Left hindlimb (tissue), 1 donor: Measurements from ENCODE around the gene PPP2R2B.
"Not testable (repeated sequence)": the region's sequence is repeated elsewhere in the genome, so short reads cannot be mapped to it uniquely, and the experiment has no call there.

ENCODE experiments used
- DNase-seq: peaks from one replicate; pipeline ENCODE4 v3.0.0-alpha.2; 2018

PPP2R2B gene

GRCh38 chr5:146589028-146589345, 289.6 kb downstream of the PPP2R2B start:
- no peak for DNase-seq

GRCh38 chr5:146588331-146589027, 290.1 kb downstream of the PPP2R2B start:
- DNase-seq = no peak

GRCh38 chr5:146586752-146587151, 291.8 kb downstream of the PPP2R2B start:
- no peak for DNase-seq

- no peak for DNase-seq
Observed at GRCh38 chr5:146584750-146585149, 293.8 kb downstream of the PPP2R2B start.

DNA sequence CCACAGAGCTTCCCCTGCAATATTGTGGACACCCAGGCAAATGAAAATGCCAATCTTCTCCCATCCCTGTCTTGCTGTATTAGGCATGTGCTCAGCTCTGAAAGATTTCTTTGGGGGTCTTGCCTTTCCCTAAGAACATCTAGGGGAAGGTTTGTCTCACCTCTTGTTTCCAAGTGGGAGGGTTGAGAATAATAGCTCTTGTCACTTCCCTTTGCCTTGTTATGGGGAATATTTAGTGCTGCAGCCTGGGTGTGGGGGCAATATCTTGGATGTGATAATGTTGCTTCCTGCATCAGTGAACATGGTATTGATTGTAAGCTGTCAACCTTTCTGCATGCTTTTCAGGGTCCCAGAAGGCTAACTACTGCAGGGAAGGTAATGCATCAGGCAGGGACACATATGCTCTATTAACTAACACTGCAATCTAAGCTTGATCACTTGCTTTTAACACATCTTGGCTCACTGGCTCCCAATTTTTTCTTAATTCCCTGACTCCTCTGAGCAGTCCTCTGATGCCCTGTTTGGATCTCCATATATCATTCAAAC, 296.4 kb downstream of the PPP2R2B start:
- no peak for DNase-seq

DNA sequence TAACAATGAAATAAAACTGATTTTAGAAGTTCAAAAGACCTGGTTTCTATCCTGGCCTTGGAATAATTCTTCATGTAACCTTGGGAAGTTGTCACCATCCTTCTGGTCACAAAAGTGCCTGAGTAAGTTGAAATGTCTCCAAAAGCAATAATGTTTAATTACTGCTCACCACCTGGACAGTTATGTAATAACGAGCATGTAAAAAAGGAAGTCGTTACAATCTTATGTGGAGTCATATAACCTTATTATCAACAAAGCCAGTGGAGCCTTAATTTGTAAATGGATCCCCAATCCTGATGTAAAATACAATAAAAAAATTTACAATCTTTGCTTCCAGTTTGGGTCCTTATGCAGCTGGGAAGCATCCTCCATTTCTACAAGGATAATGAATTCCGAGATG, 298.3 kb downstream of the PPP2R2B start:
- DNase-seq = no peak

DNA sequence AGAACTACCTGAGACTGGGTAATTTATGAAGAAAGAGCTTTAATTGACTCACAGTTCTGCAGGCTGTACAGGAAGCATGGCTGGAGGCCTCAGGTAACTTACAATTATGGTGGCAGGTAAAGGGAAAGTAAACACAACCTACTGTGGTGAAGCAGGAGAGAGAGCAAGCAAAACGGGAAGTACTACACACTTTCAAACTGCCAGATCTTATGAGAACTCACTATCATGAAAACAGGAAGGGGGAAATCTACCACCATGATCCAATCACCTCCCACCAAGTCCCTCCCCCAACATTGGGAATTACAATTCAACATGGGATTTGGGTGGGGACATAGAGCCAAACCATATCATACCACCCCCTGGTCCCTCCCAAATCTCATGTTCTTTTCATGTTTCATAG, 303.8 kb downstream of the PPP2R2B start:
- DNase-seq = no peak

- DNase-seq = no peak
Observed at GRCh38 chr5:146568161-146568560, 310.4 kb downstream of the PPP2R2B start.

DNA sequence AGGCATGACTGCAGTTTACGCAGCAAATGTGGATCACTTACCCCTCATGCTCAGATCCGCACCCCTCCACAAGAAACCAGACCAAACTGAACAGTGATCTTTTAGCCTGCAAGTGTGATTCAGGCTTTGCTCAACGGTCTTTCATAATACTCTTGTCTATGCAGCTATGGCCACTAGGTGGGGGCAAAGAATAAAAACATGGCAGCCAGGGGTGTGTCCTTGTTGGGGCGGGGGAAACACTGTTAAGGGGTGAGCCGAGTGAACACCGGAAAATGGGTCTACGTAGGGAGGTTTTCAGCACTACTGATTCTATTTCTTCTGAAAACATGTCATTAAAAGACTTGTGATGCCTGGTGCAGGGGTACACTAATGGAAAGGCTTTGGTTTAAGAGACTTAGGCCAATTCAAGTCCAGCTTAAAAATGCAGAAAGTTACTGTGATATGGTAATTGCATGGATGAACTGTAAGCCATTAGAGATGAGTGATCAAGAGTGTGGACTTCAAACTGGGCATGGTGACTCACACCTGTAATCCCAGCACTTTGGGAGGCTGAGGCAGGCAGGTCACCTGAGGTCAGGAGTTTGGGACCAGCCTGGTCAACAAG, 312.7 kb downstream of the PPP2R2B start:
- DNase-seq = no peak

DNA sequence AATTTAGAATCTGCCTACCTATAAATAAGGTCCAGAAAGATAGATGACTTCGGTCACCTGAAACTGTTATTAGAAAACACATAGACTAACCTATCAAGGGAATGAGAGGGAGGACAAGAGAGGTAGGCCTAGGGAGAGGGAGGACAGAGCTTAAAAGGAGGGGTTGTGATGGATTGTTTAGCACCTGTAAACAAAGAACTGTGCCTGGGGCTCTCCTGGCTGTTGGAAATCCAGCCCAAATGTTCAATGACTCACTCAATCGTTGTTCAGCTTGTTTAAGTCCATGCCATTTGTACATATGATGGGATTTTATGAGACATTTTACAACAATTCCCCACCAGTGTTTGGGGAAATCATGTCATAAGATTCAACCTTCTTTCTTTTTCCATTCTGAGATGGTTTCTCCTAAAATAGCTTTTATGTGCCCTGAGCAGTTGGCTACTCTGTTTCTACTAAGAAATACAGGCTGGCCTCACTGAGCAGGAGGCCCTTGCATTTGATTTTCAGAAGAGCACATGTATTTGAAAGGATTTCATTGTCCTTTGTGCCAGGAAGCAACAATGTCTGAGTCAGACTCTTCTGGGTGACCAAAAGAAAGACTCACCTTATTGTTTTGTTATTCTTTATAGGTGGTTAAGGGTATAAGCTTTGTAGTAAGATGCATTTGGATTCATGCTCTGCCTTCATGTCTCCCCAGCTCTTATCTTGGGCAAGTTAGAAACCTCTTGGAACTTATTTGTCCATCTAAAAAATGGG, 314.4 kb downstream of the PPP2R2B start:
- DNase-seq = no peak

GRCh38 chr5:146562461-146562860, 316.1 kb downstream of the PPP2R2B start:
- no peak for DNase-seq

DNA sequence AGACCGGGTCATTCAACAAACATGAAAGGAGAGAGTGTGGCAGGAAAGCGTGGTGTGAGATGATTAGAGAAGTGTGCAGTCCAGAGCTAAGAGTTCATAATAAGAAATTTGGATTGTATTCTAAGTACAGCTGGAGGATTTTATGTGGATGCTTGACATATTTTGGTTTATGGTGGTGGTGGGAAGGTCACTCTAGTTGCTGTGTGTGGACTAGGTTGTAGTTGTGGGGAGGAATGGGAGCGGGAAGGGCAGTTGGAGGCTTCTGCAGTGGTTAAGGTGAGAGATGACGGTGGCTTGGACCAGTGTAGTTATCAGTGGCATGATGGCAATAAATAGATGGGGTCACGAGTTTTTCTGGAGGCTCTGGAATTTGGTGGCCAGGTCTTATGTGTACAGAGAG, 316.8 kb downstream of the PPP2R2B start:
- DNase-seq = no peak

DNA sequence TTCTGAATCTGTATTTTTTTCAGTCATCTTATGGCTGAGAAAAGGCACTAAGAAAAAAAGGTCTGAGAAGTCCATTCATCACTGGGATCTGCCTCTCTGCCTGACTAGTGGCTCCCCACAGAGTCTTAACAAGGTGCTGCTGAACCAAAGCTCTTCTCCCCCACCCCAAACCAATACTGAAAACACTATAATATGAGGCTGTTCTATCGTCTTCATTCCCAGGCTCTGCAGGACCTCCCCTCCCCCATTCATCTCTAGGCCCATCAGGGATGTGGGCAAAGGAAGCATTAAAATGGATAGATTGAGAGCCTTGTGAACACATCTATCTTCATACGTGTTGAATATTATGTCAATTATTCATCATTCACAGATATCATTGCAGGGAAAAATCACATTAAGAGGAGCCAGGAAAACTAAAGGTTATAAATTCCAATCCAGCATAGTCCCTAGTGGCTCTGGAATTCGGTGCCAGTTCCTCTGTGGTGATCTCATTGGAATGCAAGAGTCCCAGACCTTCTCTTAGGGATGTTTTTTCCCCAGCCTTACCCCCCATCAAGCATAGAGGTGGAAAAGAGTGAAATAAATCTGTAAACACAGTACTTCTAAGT, 318.2 kb downstream of the PPP2R2B start:
- DNase-seq = no peak

GRCh38 chr5:146556884-146557283, 321.7 kb downstream of the PPP2R2B start:
- DNase-seq = not testable (repeated sequence)

- DNase-seq = no peak
Observed at GRCh38 chr5:146553446-146553845, 325.1 kb downstream of the PPP2R2B start.

- no peak for DNase-seq
Observed at GRCh38 chr5:146549615-146550014, 328.9 kb downstream of the PPP2R2B start.

DNA sequence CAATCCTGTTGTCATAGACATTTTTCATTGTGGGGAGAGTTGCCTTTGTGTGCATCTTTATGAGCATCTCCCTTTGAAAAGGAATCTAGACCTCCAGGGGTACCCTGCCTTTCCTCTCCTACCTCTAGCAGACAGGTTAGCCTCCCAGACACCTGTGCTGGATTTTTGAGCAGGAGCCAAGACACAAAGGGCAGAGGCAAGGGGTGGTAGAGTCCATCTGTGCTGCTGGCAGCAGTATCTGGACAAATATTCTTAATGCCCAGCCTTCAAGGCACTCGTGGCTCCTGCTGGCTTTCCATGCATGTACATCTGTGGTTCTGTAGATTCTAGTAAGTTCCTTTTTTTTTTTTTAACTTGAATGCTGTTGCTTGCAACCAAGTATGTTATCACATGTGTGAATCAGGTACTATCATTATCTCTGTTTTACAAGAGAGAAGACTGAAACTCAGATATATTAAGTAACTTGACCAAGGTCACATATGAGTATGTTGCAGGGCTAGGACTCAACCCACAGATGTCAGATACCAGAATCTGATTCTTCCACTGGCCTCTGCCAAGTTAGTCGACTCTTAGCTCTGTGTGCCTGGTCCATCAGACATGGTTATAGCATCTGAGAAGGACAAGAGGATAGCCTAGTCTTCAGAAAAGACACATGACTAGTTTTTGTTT, 329.6 kb downstream of the PPP2R2B start:
- no peak for DNase-seq

DNA sequence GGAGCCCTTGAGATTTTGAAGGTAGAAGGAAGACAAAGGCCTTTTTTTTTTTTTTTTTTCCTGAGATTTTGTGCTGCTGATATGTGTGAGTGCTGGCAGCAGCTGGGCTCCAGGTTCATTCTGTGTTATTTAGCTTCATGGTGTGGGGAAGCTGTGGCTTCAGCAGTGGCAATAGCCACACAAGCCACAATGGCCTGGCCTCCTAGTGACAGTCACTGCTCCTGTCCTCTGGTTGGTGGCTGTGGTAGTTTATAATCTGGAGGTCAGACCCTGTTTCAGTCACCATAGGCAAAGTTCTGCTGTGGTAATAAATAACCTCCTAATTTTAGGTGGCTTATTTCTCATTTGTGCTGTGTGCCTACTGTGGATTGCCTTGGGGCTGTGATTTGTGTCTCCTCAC, 334.3 kb downstream of the PPP2R2B start:
- DNase-seq = no peak

DNA sequence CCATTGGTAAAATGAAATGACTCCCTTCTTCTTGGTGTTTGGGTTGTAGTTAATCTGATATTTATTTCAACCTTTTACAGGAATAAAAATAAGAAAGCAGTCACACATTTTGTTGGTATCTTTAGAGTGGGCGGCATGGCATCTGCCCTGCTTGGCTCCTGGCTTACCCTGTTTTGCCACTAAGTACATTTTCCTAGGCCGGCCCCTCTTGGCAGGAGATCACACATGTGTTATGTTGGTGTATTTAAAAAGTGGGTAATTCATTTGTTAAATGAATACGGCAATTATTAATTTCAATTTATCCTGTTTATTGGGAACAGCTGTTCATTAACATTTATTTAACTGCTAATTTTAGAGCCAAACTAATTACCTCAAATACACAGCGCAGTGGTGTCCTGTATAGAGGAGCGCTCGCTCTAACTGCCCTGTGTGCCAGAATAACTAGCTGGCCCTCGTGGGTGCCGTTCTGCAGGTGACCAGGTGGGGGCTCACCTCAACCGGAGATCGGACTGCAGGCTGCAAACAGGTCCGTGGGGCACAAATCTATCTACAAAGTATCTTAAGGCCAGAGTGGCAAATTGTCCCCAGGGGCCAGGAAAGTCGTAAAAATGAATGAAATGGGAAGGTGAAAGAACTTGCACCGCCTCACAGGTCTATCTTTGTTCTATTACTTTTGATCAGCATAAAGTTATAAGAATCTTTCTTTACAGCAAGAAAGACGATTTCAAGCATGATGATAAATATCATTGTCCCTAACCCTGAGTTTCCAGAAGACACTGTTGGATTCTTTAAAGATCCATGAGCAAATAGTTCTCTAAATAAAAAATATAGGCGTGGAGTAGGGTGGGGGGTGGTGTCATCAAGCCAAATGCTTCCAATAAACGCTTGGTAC, 336.4 kb downstream of the PPP2R2B start:
- DNase-seq = peak; percentile 69

- DNase-seq = no peak
Observed at GRCh38 chr5:146540414-146540813, 338.1 kb downstream of the PPP2R2B start.

- DNase-seq = no peak
Observed at GRCh38 chr5:146539973-146540372, 338.6 kb downstream of the PPP2R2B start.

GRCh38 chr5:146538432-146538831, 340.1 kb downstream of the PPP2R2B start:
- no peak for DNase-seq
